ENCODE data around the gene GTSF1L. TPM values are rescaled to one million over a fixed set of nuclear protein-coding genes. Genes with fewer than 3 reads are reported as not detected.

The GTSF1L gene
- total RNA-seq, 2 experiments from 2014 or later, result not detected

GRCh38 chr20:43748274-43748673 is 21.5 kb upstream of the GTSF1L start:
- ATAC-seq, result no peak
- intact Hi-C loops (cut with micrococcal nuclease), result no loop called here
- Mint-ChIP-seq H3K9me3 (peaks cover 7% of the 10 kb centered on the region), H3K36me3 (ENCODE audit: low read depth) (peaks cover 2% of the 10 kb centered on the region), H3K27me3 (peaks cover 4% of the 10 kb centered on the region), H3K4me3 (no peak overlapping the region), H3K27ac (no peak overlapping the region), H3K4me1 (ENCODE audit: low read depth) (peaks cover 48% of the 10 kb centered on the region)
- ChIA-PET CTCF (interaction anchor here (0.7 to 4.7 kb wide), 7 partner anchors 21 to 333 kb away, joined by 3 to 60 read pairs (median 4); no protein-coding TSS in a partner anchor), POLR2A (no interaction called here)
- no peak for DNase-seq
- TF ChIP-seq, protein P1, sequence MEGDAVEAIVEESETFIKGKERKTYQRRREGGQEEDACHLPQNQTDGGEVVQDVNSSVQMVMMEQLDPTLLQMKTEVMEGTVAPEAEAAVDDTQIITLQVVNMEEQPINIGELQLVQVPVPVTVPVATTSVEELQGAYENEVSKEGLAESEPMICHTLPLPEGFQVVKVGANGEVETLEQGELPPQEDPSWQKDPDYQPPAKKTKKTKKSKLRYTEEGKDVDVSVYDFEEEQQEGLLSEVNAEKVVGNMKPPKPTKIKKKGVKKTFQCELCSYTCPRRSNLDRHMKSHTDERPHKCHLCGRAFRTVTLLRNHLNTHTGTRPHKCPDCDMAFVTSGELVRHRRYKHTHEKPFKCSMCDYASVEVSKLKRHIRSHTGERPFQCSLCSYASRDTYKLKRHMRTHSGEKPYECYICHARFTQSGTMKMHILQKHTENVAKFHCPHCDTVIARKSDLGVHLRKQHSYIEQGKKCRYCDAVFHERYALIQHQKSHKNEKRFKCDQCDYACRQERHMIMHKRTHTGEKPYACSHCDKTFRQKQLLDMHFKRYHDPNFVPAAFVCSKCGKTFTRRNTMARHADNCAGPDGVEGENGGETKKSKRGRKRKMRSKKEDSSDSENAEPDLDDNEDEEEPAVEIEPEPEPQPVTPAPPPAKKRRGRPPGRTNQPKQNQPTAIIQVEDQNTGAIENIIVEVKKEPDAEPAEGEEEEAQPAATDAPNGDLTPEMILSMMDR (IDR thresholded peaks at IDR 0.05), result no peak

GRCh38 chr20:43746344-43747137 is 19.7 kb upstream of the GTSF1L start:
- Mint-ChIP-seq H3K27ac (no peak overlapping the region), H3K9me3 (peaks cover 3% of the 10 kb centered on the region), H3K27me3 (peaks cover 4% of the 10 kb centered on the region), H3K4me3 (no peak overlapping the region), H3K36me3 (ENCODE audit: low read depth) (no peaks in the 10 kb centered on the region), H3K4me1 (ENCODE audit: low read depth) (peaks cover 32% of the 10 kb centered on the region)
- POLR2A ChIA-PET, result interaction anchor here (0.7 kb wide), 1 partner anchor 216 kb away, joined by 3 read pairs; no protein-coding TSS in a partner anchor
- TF ChIP-seq, protein P1 (IDR thresholded peaks at IDR 0.05), result no peak
- DNase-seq (no peak), ATAC-seq (no peak)
- intact Hi-C loops (cut with micrococcal nuclease), result no loop called here
- CTCF ChIA-PET, result interaction anchor here (1.1 kb wide), 1 partner anchor 94 kb away, joined by 4 read pairs; no protein-coding TSS in a partner anchor

DNA sequence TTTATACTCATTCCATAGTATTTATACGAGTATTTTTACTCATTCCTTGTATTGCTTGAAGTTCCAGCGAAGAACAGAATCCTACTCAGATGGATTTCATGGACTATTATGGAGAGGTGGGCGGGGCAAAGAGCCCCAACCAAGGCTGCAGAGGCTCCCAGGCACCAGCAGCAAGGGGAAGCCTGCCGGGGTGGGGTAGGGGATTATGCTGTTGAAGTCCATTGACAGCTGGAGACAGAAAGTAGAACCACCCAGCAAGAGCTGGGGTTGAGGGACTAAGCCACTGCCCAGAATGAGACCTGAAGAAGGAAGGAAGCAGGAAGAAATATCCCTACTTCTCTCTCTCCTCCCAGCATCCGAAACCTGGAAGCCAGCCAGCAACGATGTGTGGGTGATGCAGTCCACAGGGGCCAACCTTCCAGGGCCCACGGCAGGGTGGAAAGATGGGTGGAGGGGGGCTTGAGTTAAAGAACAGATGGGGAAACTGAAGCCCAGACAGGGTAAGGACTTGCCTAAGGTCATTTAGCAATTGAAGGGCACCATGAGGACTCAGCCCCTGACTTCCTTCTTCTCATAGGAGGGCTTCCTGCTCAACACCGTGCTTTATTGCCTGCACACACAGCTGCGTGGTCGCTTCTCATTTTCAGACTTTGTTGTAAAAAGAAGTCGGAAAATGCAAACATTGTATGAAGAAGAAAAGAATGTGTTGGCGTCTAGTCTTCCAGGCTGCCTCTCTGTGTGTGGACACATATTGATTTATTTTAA is 18.3 kb upstream of the GTSF1L start:
- CTCF ChIA-PET, result interaction anchor here (0.7 to 1.5 kb wide), 2 partner anchors 7 to 151 kb away, joined by 3 read pairs; no protein-coding TSS in a partner anchor
- TF ChIP-seq, protein P1 (IDR thresholded peaks at IDR 0.05), result no peak
- no peaks in the 10 kb centered on the region for H3K36me3 Mint-ChIP-seq (ENCODE audit: low read depth)
- POLR2A ChIA-PET, result no interaction called here
- peaks cover 4% of the 10 kb centered on the region for H3K27me3 Mint-ChIP-seq
- intact Hi-C loops (cut with micrococcal nuclease), result no loop called here
- peaks cover 20% of the 10 kb centered on the region for H3K4me1 Mint-ChIP-seq (ENCODE audit: low read depth)
- H3K9me3 Mint-ChIP-seq, result no peaks in the 10 kb centered on the region
- no peak for DNase-seq
- ATAC-seq, result no peak
- H3K27ac Mint-ChIP-seq, result no peak overlapping the region
- no peak overlapping the region for H3K4me3 Mint-ChIP-seq

DNA sequence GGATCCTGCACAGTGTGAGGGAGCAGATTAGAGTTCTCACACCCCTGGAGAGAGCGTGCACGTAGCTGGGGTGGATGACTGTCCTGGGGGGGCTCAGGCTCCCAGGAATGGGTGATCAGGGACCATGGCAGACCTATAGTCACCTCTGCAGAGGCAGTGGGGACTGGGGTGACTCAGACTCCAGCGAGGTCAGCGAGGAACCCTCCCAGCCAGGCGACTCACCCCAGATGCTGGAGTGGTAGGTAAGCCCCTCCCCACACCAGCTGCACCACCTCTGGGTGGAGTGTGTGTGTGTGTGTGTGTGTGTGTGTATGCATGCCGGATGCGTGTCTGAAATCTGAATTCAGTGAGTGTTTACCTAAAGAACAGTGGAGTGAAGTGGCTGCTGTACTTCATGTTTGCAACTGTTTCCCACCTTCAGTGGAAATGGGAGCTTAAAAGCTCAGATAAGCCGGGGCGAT is 17.4 kb upstream of the GTSF1L start:
- Mint-ChIP-seq H3K27me3 (peaks cover 4% of the 10 kb centered on the region), H3K4me3 (no peak overlapping the region), H3K4me1 (ENCODE audit: low read depth) (peaks cover 13% of the 10 kb centered on the region), H3K27ac (no peak overlapping the region), H3K9me3 (no peaks in the 10 kb centered on the region), H3K36me3 (ENCODE audit: low read depth) (no peaks in the 10 kb centered on the region)
- ATAC-seq (peak; percentile 91), DNase-seq (peak; percentile 70)
- ChIA-PET POLR2A (no interaction called here), CTCF (interaction anchor here (0.7 to 1.6 kb wide), 3 partner anchors 8 to 372 kb away, joined by 3 to 4 read pairs (median 3); no protein-coding TSS in a partner anchor)
- TF ChIP-seq, protein P1 (IDR thresholded peaks at IDR 0.05), result no peak
- intact Hi-C loops (cut with micrococcal nuclease), result no loop called here

Measured in activated CD8-positive, alpha-beta T cell treated with anti-CD3 and anti-CD28 coated beads for 36 hours (primary cell).